PFSK-1 (cell line): ENCODE measurements around the gene GNAI3.

ENCODE experiments used
- FOXP2 ChIP-seq: optimal IDR thresholded peaks from 2 replicates; pipeline ENCODE3; 2011; ENCODE audit warnings: borderline replicate concordance, control low read depth, inconsistent platforms; ENCODE audit not compliant: insufficient read depth; ENCODE audit errors: extremely low read length, extremely low read depth
- POLR2AphosphoS5 ChIP-seq: IDR thresholded peaks from 2 replicates; pipeline ENCODE4 v1.6.1; 2012; ENCODE audit warnings: low read depth, mild to moderate bottlenecking, control low read depth, low read length, moderate library complexity
- SIN3A ChIP-seq: IDR thresholded peaks from 2 replicates; pipeline ENCODE4 v1.6.1; 2012; ENCODE audit warnings: mild to moderate bottlenecking, low read length, moderate library complexity, borderline replicate concordance; ENCODE audit not compliant: insufficient read depth
- TAF1 ChIP-seq: IDR thresholded peaks from 2 replicates; pipeline ENCODE4 v1.6.1; 2012; ENCODE audit warnings: low read length, control low read depth, borderline replicate concordance; ENCODE audit not compliant: insufficient read depth
- TF ChIP-seq, protein P1 (sequence below), 2 experiments: IDR thresholded peaks; 2 replicates each; pipeline versions ENCODE4 v1.6.1 to v1.8.0; 2011 to 2012; ENCODE audit warnings: low read depth in 2 of 2, low read length in 2 of 2, control low read depth in 1 of 2, inconsistent platforms in 1 of 2, mild to moderate bottlenecking in 1 of 2, moderate library complexity in 1 of 2; ENCODE audit not compliant: insufficient read depth in 1 of 2

DNA sequence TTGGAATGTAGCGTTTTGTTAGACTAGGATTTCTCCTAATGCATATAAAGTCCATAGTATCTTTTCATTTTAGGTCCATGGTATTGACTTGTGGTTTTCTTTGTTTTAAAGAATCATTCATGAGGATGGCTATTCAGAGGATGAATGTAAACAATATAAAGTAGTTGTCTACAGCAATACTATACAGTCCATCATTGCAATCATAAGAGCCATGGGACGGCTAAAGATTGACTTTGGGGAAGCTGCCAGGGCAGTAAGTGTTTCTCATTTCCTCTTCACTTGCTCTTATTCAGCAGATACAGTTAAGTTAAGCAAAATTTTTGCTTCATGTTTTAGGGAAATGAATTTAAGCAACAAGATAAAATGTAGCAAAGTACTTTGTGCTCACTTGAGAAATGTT is 25.4 kb downstream of the GNAI3 start:
- TF ChIP-seq TAF1 (no peak), POLR2AphosphoS5 (no peak), SIN3A (no peak), FOXP2 (no peak)
- TF ChIP-seq, protein P1, sequence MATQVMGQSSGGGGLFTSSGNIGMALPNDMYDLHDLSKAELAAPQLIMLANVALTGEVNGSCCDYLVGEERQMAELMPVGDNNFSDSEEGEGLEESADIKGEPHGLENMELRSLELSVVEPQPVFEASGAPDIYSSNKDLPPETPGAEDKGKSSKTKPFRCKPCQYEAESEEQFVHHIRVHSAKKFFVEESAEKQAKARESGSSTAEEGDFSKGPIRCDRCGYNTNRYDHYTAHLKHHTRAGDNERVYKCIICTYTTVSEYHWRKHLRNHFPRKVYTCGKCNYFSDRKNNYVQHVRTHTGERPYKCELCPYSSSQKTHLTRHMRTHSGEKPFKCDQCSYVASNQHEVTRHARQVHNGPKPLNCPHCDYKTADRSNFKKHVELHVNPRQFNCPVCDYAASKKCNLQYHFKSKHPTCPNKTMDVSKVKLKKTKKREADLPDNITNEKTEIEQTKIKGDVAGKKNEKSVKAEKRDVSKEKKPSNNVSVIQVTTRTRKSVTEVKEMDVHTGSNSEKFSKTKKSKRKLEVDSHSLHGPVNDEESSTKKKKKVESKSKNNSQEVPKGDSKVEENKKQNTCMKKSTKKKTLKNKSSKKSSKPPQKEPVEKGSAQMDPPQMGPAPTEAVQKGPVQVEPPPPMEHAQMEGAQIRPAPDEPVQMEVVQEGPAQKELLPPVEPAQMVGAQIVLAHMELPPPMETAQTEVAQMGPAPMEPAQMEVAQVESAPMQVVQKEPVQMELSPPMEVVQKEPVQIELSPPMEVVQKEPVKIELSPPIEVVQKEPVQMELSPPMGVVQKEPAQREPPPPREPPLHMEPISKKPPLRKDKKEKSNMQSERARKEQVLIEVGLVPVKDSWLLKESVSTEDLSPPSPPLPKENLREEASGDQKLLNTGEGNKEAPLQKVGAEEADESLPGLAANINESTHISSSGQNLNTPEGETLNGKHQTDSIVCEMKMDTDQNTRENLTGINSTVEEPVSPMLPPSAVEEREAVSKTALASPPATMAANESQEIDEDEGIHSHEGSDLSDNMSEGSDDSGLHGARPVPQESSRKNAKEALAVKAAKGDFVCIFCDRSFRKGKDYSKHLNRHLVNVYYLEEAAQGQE (IDR thresholded peaks at IDR 0.05; ENCODE audit: insufficient read depth in 1 of 2, low read depth in 2 of 2, low read length in 2 of 2) = no peak
